AG09319 (cell line): ENCODE results near the gene MAGIX.
A peak's percentile ranks its signal among the peaks of the same experiment; 100 is the strongest.

Experiments used
- DNase-seq: peaks from one replicate; pipeline ENCODE4 v3.0.0-alpha.2; 2010; ENCODE audit warnings: low read depth; ENCODE audit errors: extremely low read depth
- TF ChIP-seq, protein P1 (sequence below): IDR thresholded peaks from 2 replicates; pipeline ENCODE4 v1.5.1; 2011; ENCODE audit warnings: low read depth, mild to moderate bottlenecking, inconsistent platforms, low read length, moderate library complexity

Gene MAGIX

DNA sequence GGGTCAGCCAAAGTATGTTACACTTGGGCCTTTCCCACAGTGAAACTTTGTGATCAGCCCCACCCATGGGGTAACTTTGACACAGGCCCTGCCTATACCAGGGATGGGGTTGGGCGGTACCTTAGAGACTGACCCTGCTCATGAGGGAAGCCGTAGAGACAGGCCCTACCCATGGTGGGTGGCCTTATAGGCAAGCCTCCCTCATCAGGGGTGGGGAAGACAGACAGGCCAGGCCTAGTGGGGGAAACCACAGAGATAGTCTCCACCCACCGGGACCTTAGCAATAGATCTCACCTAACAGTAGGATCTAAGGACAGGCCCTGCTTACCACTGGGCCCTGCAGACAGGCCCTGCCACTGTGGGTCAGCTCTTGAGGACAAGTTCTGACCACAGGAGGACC lies 16.0 kb downstream of the MAGIX start:
- TF ChIP-seq, protein P1, sequence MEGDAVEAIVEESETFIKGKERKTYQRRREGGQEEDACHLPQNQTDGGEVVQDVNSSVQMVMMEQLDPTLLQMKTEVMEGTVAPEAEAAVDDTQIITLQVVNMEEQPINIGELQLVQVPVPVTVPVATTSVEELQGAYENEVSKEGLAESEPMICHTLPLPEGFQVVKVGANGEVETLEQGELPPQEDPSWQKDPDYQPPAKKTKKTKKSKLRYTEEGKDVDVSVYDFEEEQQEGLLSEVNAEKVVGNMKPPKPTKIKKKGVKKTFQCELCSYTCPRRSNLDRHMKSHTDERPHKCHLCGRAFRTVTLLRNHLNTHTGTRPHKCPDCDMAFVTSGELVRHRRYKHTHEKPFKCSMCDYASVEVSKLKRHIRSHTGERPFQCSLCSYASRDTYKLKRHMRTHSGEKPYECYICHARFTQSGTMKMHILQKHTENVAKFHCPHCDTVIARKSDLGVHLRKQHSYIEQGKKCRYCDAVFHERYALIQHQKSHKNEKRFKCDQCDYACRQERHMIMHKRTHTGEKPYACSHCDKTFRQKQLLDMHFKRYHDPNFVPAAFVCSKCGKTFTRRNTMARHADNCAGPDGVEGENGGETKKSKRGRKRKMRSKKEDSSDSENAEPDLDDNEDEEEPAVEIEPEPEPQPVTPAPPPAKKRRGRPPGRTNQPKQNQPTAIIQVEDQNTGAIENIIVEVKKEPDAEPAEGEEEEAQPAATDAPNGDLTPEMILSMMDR: no peak
- DNase-seq: no peak

DNA sequence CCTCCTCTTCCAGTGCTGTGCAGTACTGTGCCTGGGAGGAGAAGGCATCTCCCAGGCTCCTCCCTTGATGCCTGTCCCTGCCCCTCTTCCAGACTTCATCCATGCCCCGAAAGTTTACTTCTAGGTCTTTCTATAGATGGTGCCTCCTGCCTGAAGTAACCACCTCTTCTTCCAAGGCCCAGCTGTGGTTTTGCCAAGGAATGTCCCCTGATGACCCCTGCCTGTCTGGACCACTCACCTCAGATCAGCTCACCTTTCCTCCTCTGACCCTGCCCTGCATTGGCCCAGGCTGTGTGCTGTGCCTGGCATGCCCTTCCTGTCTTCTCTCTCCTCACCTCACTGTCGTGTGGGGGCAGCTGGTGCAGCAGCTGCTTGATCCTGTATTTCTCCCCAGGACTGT lies 16.8 kb downstream of the MAGIX start:
- TF ChIP-seq, protein P1: no peak
- DNase-seq: no peak

DNA sequence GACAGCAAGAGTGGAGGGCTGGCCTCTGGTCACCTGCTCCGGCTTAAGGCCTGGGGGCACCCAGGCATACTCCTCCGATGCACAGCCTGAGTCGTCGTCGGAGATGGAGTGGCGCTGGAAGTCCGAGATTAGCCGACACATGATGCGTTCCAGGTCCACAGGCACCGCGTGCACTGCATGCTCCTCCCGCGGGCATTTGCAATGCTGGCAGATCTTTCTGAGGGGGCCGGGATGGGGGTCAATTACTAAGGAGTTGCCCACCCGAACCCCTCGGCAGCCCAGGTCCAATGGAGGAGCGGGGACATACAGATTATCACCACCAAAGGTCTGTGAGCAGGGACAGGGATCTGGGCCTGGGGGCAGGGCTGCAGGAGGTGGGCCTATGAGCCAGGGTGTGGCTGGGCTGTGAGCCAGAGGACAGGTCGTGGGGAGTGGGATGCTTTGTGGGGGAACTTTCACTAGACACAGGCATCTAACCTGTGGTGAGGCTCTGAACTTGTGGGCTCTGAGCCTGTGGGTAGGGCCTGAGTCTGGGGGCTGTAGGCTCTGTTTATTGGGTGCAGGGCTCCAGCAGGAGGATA lies 21.2 kb downstream of the MAGIX start:
- TF ChIP-seq, protein P1: no peak
- no peak for DNase-seq

DNA sequence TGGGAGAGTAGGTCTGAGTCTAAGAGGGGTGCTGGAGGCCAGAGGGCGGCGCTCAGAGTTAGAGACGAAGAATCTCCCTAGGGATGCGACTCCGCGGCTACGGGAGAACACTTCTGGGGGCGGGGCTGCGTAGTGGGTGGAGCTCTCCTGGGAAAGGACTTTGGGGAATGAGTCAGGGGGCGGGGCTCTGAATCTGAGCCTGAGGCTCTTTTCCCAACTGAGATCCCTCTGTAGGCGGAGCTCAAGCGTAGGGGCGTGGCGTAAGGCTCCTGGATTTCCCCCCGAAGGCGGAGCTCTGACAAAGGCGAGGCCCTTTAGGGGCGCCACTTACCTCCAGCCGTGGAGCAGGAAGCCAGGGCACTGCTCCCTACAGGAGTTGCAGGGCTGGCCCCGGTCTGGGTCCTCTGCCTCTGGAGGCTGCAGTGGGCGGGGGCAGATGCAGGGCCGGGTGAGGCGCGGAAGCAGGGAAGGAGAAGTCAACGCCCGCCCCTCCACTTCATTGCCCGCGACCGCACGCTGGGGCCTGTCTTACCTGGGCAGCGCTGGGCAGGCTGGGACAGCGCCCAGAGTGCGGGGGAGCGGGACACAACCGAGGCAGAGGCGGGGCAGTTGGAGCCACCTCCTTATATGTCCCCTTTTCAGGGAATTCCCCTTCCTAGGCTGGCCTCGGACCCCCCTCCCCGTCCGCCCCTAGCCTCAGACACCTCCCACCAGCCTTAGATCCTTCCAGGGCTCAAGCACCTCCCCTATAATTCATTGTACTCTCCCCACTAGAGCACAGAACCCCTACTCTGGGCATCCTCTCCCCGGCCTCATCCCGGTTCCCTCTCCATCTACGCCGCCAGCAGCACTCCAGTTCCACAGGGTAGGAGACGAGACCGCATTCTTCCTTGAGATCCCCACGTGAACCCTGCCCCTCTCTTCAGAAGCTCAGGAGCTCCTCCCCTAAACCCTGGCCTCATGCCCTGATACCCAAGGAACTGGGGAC lies 22.0 kb downstream of the MAGIX start:
- peak; percentile 54 for DNase-seq
- TF ChIP-seq, protein P1: no peak

DNA sequence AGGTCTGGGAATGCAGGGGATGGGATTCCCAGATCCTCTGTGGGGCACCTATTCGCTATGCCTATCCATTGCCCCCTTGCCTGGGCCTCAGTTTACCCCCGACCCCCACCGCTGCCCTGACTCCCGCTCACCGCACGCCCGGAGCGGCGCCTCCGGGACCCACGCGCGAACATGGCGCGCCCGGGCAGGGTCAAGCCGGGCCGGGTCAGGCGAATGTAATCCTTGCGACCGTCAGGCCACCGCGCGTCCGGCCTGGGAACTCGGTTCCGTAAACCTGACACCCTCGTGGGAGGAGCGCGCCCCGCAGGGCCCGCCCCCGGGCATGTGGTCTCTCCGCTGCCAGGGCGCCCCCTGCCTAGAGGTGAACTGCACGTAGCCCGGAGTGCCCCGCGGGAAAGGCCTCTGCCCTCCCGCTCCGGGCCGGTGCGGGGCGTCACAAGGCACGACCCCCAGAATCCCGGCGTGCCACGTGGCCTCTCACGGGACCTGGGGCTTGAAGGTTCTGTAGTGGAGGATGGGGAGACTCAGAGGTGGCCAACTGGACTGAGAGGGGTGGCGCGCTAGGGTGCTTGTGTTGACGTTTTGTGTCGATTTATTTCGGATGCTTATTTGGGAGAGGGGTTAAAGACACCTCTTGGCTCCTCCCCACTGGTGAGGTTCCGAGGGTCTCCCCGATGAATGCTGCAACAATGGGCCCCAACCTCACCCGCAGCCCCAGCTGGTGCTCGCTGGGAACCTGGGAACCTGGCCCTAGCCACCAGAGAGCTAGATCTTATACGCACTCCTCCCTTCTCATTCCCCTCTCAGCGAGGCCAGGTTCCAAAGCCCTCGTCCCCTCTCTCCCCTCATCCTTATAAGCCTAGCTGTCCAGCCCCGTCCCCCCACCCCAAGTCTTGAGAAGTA lies 23.8 kb downstream of the MAGIX start, which contains the start of gene PRICKLE3:
TSS of gene PRICKLE3 (minus strand) at position 249 of the 903 bp plus-strand sequence. CDS start at position 173, 76 bp downstream.
- TF ChIP-seq, protein P1: peak; percentile 23
- no peak for DNase-seq

DNA sequence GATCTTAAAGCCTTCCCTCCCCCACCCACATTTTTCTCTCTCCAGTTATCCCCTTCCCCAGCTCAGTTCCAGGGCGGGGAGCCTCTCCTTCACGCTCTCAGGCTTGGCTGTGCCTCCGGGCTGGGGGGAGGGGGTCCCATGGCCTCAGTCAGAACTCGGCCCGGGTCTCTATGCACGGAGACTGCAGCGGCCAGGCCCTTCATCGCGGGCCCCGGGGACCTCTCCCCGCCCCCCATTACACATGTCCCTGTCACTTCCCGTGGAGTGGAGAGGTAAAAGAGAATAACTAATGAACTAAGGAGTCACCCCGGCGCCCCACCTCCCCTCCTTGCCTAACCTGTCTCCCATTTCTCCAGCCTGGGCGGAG lies 24.5 kb downstream of the MAGIX start:
- TF ChIP-seq, protein P1: no peak
- no peak for DNase-seq
